Fibroblast of lung (primary cell): Measurements from ENCODE around the gene RPS6KA2.

ENCODE experiments used
- EZH2 ChIP-seq: IDR thresholded peaks from 2 replicates; pipeline ENCODE4 v1.5.1; 2012; ENCODE audit warnings: low read length, control low read depth, mild to moderate bottlenecking; ENCODE audit errors: missing control alignments
- TF ChIP-seq, protein P1 (sequence below), 2 donors: IDR thresholded peaks in 1 of 2; conservative IDR thresholded peaks in 1 of 2; 1 replicate in 1 of 2; 2 replicates in 1 of 2; pipeline ENCODE4 v1.5.1; 2011 to 2012; ENCODE audit warnings: low read length in 2 of 2, control low read depth in 1 of 2, inconsistent platforms in 1 of 2, low read depth in 1 of 2, mild to moderate bottlenecking in 1 of 2

DNA sequence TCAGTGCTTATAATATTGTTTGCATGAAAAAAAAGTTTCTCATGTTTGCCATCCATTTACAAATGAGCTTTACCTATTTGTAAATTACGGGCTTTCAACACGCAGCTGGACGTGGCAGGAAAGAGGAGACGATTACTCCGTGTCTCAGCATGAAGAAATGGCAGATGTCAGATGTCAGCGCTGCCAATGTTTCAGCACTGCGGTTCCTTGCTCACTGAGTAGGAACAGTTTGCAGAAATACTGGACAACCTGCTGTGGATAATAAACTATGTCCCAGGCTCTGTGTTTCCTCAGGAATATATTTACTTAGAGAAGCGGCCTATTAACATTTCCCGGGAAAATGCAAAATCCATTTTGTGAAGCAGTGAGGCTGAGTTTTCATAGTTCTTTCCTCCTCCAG lies 63.2 kb downstream of the RPS6KA2 start:
- TF ChIP-seq, protein P1, sequence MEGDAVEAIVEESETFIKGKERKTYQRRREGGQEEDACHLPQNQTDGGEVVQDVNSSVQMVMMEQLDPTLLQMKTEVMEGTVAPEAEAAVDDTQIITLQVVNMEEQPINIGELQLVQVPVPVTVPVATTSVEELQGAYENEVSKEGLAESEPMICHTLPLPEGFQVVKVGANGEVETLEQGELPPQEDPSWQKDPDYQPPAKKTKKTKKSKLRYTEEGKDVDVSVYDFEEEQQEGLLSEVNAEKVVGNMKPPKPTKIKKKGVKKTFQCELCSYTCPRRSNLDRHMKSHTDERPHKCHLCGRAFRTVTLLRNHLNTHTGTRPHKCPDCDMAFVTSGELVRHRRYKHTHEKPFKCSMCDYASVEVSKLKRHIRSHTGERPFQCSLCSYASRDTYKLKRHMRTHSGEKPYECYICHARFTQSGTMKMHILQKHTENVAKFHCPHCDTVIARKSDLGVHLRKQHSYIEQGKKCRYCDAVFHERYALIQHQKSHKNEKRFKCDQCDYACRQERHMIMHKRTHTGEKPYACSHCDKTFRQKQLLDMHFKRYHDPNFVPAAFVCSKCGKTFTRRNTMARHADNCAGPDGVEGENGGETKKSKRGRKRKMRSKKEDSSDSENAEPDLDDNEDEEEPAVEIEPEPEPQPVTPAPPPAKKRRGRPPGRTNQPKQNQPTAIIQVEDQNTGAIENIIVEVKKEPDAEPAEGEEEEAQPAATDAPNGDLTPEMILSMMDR (conservative IDR thresholded peaks at IDR 0.05 in 1 of 2, IDR thresholded peaks at IDR 0.05 in 1 of 2; ENCODE audit: low read depth in 1 of 2, low read length in 2 of 2), result no peak
- no peak for TF ChIP-seq EZH2
